ENCODE measurements around the gene PTPRT. TPM values are rescaled to one million over a fixed set of nuclear protein-coding genes. Genes with fewer than 3 reads are reported as not detected.
"Not testable (repeated sequence)": the region's sequence is repeated elsewhere in the genome, so short reads cannot be mapped to it uniquely, and the experiment has no call there.

Gene PTPRT
- total RNA-seq, 2 donors from 2014 or later: 0.26 to 0.27 TPM

GRCh38 chr20:42260184-42260583 is 929.5 kb downstream of the PTPRT start:
- ATAC-seq: no peak
- DNase-seq: no peak
- intact Hi-C loops (cut with DNase I): no loop called here

DNA sequence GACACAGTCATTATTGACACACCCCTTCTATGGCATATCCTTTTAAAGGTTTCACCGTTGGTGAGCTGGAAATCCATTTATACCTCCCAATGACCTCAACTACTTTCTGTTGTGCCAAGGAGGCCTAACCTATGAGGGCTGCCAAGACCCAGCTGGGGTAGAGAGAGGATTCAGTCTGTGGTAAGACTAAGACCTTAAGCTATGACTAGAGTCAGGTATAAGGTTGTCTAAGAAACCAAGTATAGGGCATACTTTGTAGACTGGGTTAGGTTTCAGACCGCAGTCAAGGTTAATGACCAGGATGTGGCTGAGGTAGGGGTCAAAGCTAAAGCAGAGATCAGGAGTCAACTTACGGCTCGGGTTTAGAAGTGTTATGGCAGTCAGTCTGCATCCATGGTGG is 930.3 kb downstream of the PTPRT start:
- intact Hi-C loops (cut with DNase I): no loop called here
- DNase-seq (no peak), ATAC-seq (no peak)

DNA sequence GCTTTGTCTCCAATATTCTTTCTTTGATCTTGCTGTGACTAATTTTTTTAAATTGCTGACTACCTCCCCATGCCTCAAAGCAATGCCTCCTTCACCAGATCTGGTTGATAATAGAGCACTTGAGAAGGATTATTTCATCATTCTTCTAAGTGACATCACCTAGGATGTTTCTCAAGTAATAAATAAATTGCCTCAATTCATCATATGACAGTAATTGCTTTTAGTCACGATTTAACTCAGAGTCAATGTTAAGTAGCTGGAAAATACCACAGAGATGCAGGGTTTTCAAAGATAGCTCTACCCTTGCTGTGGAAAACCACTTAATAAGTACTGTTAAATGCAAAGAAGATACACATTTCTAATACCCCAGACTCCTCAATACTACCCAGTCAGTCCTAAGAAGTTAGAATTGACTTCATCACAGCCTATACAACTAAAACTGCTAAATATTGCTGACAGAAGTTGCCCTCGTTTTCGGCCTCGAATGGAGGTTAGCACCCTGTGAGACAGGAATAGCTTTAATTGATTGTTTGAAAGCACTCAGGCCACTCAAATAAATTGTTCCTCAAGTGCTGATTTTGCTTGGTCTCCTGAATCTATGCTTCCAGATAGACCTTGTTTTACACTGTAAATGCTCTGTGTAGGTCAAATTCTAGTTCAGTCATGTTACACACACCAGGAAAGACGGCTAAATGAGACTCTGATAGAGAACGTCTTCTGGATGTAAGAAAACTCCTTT is 931.0 kb downstream of the PTPRT start:
- DNase-seq (no peak), ATAC-seq (no peak)
- intact Hi-C loops (cut with DNase I): no loop called here

- DNase-seq: no peak
- intact Hi-C loops (cut with DNase I): no loop called here
- ATAC-seq: no peak
These were observed 933.9 kb downstream of the PTPRT start for GRCh38 chr20:42255821-42256220.

GRCh38 chr20:42254673-42255072 is 935.0 kb downstream of the PTPRT start:
- no peak for ATAC-seq
- intact Hi-C loops (cut with DNase I): no loop called here
- DNase-seq: no peak

- ATAC-seq: peak in 1 of 2 donors; percentile 49
- no peak for DNase-seq
- intact Hi-C loops (cut with DNase I): no loop called here
These were observed 937.6 kb downstream of the PTPRT start for GRCh38 chr20:42252116-42252515.

DNA sequence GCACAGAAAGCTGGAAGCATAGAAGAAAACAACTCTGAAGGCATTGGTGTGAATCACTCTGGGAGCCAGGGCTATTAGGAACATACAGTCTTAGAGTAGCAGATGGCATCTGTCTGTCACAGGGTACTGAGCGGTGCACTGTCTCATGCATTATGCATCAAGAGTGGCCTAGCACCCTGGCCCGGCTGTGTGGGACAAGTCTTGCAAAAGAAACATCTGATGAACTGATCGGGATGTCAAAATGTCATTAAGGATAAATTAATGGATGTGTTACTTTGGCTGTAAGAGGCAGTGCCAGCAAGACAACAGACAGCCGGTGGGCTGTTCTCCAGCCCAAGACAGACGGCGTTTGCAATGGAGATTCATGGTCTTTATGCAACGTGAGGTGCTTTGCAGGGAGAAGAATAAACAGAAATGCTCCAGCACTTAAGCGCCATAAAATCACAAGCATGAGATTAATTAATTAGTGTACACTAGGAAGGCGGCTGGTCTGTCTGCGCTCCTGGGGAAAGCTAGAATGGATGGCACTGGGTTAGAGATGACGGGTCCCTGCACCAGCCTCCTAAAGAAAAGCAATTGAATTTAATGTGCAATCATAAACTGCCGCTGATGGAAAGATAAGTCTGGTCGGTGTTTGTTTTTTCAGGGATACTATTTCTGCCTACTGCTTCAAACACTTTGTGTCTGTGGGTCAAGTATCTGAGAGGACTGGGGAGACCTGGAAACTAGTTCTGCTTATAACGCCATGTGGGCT is 970.9 kb downstream of the PTPRT start:
- ATAC-seq (no peak), DNase-seq (no peak)
- intact Hi-C loops (cut with DNase I): no loop called here

DNA sequence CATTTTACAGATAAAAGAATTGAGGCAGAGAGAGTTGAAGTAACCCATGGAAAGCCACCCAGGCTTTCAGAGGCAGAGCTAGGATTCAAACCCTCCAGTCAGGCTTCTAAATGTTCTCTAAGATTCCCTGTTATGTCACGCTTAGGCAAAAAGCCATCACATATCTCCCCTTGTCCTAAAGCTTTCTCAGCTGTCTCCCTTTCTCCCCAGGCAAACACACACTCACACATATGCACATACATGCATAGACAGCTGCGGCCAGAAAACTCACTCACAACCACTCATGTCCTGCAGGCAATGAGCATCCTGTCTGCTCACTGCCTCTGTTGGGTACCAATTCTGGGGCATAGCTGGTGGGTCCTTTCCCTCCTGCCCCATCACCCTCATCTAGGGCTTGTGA is 975.6 kb downstream of the PTPRT start:
- ATAC-seq: no peak

GRCh38 chr20:42212391-42212790 is 977.3 kb downstream of the PTPRT start:
- intact Hi-C loops (cut with DNase I): no loop called here
- no peak for ATAC-seq
- DNase-seq: no peak

More for the DNA sequence above, 975.6 kb downstream of the PTPRT start:
- intact Hi-C loops (cut with DNase I): no loop called here
- DNase-seq: no peak

DNA sequence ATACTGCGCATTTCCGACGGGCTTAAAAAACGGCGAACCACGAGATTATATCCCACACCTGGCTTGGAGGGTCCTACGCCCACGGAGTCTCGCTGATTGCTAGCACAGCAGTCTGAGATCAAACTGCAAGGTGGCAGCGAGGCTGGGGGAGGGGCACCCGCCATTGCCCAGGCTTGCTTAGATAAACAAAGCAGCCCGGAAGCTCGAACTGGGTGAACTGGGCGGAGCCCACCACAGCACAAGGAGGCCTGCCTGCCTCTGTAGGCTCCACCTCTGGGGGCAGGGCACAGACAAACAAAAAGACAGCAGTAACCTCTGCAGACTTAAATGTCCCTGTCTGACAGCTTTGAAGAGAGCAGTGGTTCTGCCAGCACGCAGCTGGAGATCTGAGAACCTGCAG is 983.1 kb downstream of the PTPRT start:
- ATAC-seq, DNase-seq: not testable (repeated sequence)
- intact Hi-C loops (cut with DNase I): loop anchor here in 1 of 2 donors (10.0 kb wide), 1 partner anchor 328 kb away; no protein-coding TSS in a partner anchor

DNA sequence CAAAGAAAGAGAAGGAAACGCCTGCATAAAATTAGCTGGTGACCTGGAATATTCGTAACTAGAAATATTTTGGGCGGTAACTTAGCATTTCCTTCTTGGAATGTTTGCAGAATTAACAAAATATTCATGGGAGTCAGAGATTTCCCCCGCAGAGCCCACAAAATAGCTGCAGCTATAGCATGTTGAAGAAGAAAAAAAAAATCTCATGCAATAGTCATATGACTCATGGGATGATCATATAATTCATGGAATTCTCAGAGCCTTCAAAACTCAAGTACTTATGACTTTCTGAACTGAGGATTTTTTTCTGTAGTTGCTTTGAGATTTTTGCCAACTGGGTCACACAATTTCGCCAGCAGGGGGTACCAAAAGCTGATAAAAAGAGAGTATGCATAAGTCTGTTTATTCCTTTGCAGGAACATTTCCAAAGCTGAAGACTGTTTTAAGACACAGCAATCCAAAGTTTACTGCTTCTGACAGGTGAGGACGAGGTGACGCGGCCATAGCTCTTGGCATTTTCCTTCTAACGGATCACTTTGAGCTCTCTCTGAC is 985.5 kb downstream of the PTPRT start:
- intact Hi-C loops (cut with DNase I): loop anchor here in 1 of 2 donors (10.0 kb wide), 1 partner anchor 331 kb away; no protein-coding TSS in a partner anchor
- peak in 1 of 2 donors; percentile 45 for ATAC-seq
- DNase-seq: no peak

GRCh38 chr20:42197599-42197998 is 992.1 kb downstream of the PTPRT start:
- no peak for DNase-seq
- no peak for ATAC-seq
- intact Hi-C loops (cut with DNase I): loop anchor here in 1 of 2 donors (10.0 kb wide), 1 partner anchor 337 kb away; no protein-coding TSS in a partner anchor

DNA sequence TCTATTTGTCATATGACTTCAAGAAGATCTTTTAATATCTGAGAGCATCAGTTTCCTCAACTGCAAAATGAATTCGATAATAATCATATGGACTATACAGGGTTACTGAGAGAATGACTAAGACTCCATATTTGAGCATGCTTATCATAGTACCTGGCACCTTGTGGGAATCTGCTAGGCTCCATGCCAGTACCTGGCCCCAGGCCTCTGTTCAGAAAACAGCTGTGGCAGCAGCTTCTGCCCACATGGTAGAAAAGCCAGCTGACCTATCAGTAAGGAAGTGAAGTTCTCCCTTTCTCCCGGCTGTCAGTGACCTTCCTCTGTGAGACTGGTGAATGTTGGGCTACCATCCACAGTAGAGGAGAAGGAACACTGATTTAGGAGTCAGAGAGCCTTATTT is 996.6 kb downstream of the PTPRT start:
- DNase-seq (no peak), ATAC-seq (peak; percentile 55 to 77)
- intact Hi-C loops (cut with DNase I): loop anchor here in 1 of 2 donors (10.0 kb wide), 1 partner anchor 342 kb away; no protein-coding TSS in a partner anchor

DNA sequence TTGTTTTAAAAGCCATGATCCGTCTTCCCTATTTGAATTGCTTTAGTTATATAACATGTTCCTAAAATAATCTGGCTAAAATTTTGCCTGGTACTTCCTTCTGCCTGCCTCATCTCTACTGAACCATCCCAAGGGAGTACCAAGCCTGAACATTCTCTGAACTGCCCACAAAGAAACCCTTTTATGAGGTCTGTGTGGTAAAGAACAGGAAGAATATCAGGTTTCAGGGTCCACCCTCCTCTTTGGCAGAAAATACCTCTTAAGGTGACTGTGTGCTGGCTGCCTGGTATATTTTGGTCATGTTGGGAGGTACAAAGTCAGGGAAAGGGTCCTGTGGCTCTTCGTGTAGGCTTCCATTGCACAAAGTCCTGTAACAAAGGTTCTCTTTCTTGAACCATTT is 997.4 kb downstream of the PTPRT start:
- DNase-seq: no peak
- ATAC-seq: no peak
- intact Hi-C loops (cut with DNase I): loop anchor here in 1 of 2 donors (10.0 kb wide), 1 partner anchor 342 kb away; no protein-coding TSS in a partner anchor

DNA sequence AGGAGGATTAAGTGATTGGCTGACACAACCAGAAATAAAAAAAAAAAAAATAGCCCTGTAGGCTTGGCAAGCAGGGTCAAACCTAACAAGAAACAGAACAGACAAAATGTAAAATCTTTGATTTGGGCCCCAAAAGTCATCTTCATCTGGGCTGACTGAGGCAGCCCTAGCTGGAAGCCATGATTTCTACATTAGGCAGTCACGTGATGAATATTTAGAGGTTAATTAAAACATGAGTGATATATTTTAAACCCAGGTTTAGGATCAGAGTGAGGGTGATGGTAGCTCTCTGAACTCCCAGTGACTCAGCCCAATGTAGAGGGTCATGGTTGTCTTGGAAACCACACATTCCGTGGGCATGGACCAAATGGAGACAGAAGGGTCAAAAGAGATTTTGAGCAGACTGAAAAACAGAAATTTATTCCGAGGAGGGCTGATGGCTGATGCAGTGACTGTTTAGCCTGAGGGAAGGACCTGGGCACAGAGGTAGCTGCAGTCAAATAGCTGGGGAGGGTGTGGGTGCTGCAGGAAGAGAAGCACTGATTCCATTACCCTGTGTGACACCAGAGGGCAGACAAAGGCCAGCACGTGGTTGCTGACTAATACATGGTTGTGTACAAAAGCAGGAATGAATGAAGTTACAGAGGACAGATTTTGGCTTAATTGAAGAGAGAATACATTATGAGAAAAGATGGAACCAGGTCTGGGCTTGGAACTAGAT is 998.4 kb downstream of the PTPRT start:
- DNase-seq (no peak), ATAC-seq (peak in 1 of 2 donors; percentile 47)
- intact Hi-C loops (cut with DNase I): loop anchor here in 1 of 2 donors (10.0 kb wide), 1 partner anchor 344 kb away; no protein-coding TSS in a partner anchor

DNA sequence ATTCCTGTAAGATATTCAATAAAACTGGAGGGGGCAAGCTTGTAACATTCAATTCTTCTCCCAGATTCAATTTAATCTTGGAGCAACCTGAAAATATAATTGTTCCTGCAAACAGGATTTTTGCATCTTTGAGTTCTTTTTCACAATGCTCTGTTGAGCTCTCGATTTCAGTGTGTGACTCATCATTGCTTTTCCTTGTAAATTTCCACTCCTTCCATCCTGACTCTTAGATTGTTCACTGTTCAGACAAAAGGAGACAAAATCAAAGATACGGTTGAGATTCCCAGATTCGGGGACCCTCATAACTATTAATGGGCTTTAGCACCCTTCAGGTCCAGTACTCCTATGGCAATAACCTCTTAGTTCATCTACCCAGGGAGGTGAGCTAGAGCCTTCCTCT is 999.6 kb downstream of the PTPRT start:
- intact Hi-C loops (cut with DNase I): loop anchor here in 1 of 2 donors (10.0 kb wide), 1 partner anchor 345 kb away; no protein-coding TSS in a partner anchor

DNA sequence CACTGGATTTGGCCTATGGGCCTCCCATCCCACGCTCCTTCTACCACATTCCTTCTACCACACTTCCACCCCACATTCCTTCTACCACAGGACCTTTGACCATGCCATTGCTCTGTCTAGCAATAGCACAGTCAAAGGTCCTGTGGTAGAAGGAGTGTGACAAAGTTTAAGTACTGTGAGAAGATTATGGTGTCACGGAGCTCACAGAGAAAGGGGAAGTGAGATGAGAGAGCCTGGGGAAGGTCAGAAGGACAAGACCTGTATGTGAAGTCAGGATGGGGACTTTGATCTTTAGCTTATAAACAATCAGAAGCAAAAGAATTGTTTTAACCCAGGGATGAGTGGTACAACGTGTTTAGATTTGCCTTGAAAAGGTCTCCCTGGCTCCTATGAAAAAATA is 1003.4 kb downstream of the PTPRT start:
- intact Hi-C loops (cut with DNase I): no loop called here
- DNase-seq (no peak), ATAC-seq (no peak)

More for the DNA sequence above, 999.6 kb downstream of the PTPRT start:
- ATAC-seq (peak in 1 of 2 donors; percentile 54), DNase-seq (no peak)

DNA sequence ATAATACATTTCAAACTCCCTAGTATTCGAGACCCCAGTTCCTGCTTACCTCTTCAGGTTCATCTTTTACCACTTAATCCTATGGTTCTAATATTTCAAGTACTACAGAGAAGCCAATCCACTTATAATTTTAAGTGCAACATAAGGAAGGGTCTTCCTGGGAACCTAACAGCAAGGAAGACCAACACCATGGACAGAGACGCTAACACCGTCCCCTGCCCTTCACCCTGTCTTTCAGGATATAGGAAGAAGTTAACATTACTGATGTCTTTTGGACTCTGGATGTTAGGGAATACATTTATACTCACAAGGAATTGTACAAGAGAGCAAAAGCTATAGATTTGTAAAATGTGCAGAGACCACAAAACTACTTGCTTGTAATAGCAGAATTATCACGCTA is 1006.6 kb downstream of the PTPRT start:
- intact Hi-C loops (cut with DNase I): no loop called here

GRCh38 chr20:42181064-42181463 is 1008.6 kb downstream of the PTPRT start:
- intact Hi-C loops (cut with DNase I): no loop called here
- DNase-seq (no peak), ATAC-seq (no peak)

More for the DNA sequence above, 1006.6 kb downstream of the PTPRT start:
- no peak for ATAC-seq
- DNase-seq: no peak

Measured in left cardiac atrium (tissue), 4 donors.